PC-9 (cell line): Measurements from ENCODE around the gene UGT1A10.

Experiments used
- EZH2 ChIP-seq: fragments of 200-600 bp; sonication (generic); IDR thresholded peaks from 2 replicates; pipeline ENCODE4 v1.8.0; 2017; ENCODE audit warnings: antibody characterized with exemption, low read depth
- TF ChIP-seq, protein P1 (sequence below): fragments of 200-600 bp; sonication (generic); conservative IDR thresholded peaks from 2 replicates; pipeline ENCODE4 v1.6.1; 2017; ENCODE audit warnings: mixed run types, antibody characterized with exemption, mild to moderate bottlenecking, moderate library complexity

DNA sequence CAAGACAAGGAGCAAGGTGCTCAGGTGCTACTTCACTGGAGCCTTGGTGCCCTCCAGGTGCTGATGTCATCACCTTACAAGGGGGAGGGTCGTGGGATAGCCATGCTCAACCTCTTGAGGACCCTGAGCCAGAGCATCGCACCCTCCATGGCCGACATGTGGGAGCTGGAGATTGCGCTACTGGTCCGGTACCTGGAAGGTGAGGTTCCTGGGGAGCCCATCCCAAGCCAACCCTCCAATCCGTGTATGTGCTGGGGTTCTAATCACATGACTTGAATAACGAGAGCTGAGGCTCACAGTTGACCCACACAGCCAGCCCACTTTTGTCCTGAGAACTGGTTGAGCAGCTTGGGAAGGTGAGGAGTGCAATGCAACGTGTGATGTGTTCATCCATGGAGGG, 167.7 kb downstream of the UGT1A10 start:
- TF ChIP-seq, protein P1, sequence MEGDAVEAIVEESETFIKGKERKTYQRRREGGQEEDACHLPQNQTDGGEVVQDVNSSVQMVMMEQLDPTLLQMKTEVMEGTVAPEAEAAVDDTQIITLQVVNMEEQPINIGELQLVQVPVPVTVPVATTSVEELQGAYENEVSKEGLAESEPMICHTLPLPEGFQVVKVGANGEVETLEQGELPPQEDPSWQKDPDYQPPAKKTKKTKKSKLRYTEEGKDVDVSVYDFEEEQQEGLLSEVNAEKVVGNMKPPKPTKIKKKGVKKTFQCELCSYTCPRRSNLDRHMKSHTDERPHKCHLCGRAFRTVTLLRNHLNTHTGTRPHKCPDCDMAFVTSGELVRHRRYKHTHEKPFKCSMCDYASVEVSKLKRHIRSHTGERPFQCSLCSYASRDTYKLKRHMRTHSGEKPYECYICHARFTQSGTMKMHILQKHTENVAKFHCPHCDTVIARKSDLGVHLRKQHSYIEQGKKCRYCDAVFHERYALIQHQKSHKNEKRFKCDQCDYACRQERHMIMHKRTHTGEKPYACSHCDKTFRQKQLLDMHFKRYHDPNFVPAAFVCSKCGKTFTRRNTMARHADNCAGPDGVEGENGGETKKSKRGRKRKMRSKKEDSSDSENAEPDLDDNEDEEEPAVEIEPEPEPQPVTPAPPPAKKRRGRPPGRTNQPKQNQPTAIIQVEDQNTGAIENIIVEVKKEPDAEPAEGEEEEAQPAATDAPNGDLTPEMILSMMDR, result no peak
- TF ChIP-seq EZH2, result no peak
